ENCODE data around the gene SRSF4. TPM values are rescaled to one million over a fixed set of nuclear protein-coding genes. Genes with fewer than 3 reads are reported as not detected.
"Not testable (repeated sequence)": the region's sequence is repeated elsewhere in the genome, so short reads cannot be mapped to it uniquely, and the experiment has no call there.

Gene SRSF4
- total and polyA plus RNA-seq, 2 of the 8 experiments (the other 6 are each of a cell fraction or from before 2014, with no cell fraction given): 34.9 to 86.5 TPM

DNA sequence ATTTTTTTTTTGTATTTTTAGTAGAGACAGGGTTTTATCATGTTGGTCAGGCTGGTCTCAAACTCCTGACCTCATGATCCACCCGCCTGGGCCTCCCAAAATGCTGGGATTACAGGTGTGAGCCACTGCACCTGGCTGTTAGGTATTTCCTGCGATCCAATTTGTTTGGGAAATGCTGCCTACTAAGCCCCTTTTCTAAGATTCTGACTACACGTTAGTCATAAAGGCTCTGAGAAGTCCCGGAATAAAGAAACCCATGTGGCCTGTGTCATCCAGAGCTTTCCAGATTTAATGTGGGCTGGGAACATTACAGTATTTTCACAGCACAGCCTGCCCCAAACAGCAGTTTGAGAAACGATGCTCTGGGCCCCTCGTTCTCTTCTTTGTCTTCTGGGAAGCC is 40.6 kb upstream of the SRSF4 start:
- not testable (repeated sequence) for H4K20me1 ChIP-seq (replicated peaks in 1 of 2; ENCODE audit: control insufficient read depth in 1 of 2, insufficient read depth in 2 of 2, low read length in 2 of 2); H3K23ac ChIP-seq (ENCODE audit: insufficient read length); H3K27me3 ChIP-seq (replicated peaks in 1 of 4; ENCODE audit: control insufficient read depth in 3 of 4, extremely low read depth in 1 of 4, insufficient read depth in 3 of 4, low read length in 3 of 4); H4K8ac ChIP-seq (ENCODE audit: extremely low read depth, insufficient read depth, low read length); H2AK5ac ChIP-seq (ENCODE audit: low read depth, low read length); FAIRE-seq; H3K56ac ChIP-seq (replicated peaks; ENCODE audit: insufficient read length, low read depth, low read length); H3K79me1 ChIP-seq (ENCODE audit: low read depth, low read length); H2AFZ ChIP-seq (ENCODE audit: low read length); H3K9ac ChIP-seq (replicated peaks in 1 of 4; ENCODE audit: extremely low read depth in 1 of 4, low read depth in 3 of 4, low read length in 3 of 4); H3K79me2 ChIP-seq (ENCODE audit: control insufficient read depth in 1 of 2, insufficient read depth in 2 of 2, low read length in 2 of 2); H2BK5ac ChIP-seq (ENCODE audit: low read depth, low read length); H3K14ac ChIP-seq (ENCODE audit: insufficient read length); H3K4me1 ChIP-seq (replicated peaks in 1 of 4; ENCODE audit: control insufficient read depth in 3 of 4, insufficient read depth in 4 of 4, low read length in 3 of 4); H3K4me3 ChIP-seq (ENCODE audit: extremely low read depth in 1 of 4, insufficient read depth in 2 of 4, low read depth in 3 of 4, low read length in 4 of 4); H3K9me3 ChIP-seq (ENCODE audit: insufficient read depth in 2 of 2, low read depth in 1 of 2, low read length in 1 of 2); H4K91ac ChIP-seq (replicated peaks; ENCODE audit: insufficient read length, low read length); H2BK15ac ChIP-seq (ENCODE audit: low read length); H2BK12ac ChIP-seq (ENCODE audit: low read depth, low read length); H3K18ac ChIP-seq (ENCODE audit: extremely low read depth, low read length); H3K23me2 ChIP-seq (ENCODE audit: low read depth, low read length); H3K4ac ChIP-seq (replicated peaks; ENCODE audit: insufficient read length, low read depth, low read length); H4K5ac ChIP-seq (ENCODE audit: insufficient read length, low read depth, low read length); H3K4me2 ChIP-seq (ENCODE audit: insufficient read depth in 1 of 2, low read depth in 2 of 2, low read length in 2 of 2); DNase-seq (ENCODE audit: low read depth in 1 of 2, low spot score in 2 of 2); H2BK20ac ChIP-seq (ENCODE audit: low read length); H3K27ac ChIP-seq (ENCODE audit: low read depth, low read length); H3K36me3 ChIP-seq (ENCODE audit: control insufficient read depth in 2 of 4, insufficient read depth in 4 of 4, low read length in 3 of 4); H2BK120ac ChIP-seq (replicated peaks; ENCODE audit: low read depth, low read length)
- CTCF ChIA-PET (ENCODE audit: partially characterized antibody): interaction anchor here (1.7 kb wide), 1 partner anchor 40 kb away, joined by 4 read pairs; no protein-coding TSS in a partner anchor
- POLR2A ChIA-PET (ENCODE audit: partially characterized antibody): interaction anchor here (1.2 to 1.3 kb wide), 2 partner anchors 8 to 36 kb away, joined by 4 read pairs; partner anchors contain the start of gene MECR
- 84% methylated on average over 6 of the region's 6 CpGs; no CpG with 5 or more reads in 1 of the 2 experiments for WGBS, 2 experiments (ENCODE audit: extremely low coverage in 1 of 2, insufficient coverage in 1 of 2, insufficient read length in 1 of 2, insufficient replicate concordance in 2 of 2, low coverage in 1 of 2, low lambda C conversion rate in 2 of 2, missing lambda C conversion rate in 1 of 2)

Measured in H1 (cell line).